Spleen (tissue), 7 donors: ENCODE results near the gene SULT2B1.

Experiments used
- POLR2A ChIP-seq, 3 donors: fragments of 450-650 bp; IDR thresholded peaks; one replicate each; pipeline ENCODE4 v1.5.1; 2017; ENCODE audit warnings: antibody characterized with exemption in 3 of 3, mild to moderate bottlenecking in 1 of 3
- POLR2AphosphoS5 ChIP-seq, 3 donors: sonication (generic); formaldehyde crosslinking; IDR thresholded peaks; one replicate each; pipeline ENCODE4 v1.5.1; 2017; ENCODE audit warnings: antibody characterized with exemption in 3 of 3
- TF ChIP-seq, protein P1 (sequence below), 11 experiments: fragments of 200-600 bp in 7 of 11; fragments of 450-650 bp in 4 of 11; sonication (generic) in 4 of 11; IDR thresholded peaks in 8 of 11; conservative IDR thresholded peaks in 3 of 11; 1 replicate in 7 of 11; 2 replicates in 4 of 11; pipeline versions ENCODE4 v1.4.0 to v1.8.0; 2016 to 2021; ENCODE audit warnings: antibody characterized with exemption in 11 of 11, inconsistent platforms in 4 of 11, mild to moderate bottlenecking in 1 of 11
- donor health status: DM: no; HTN: no; CAD: no; lungs with moderate emphysema.
- donor health status: DM: no; HTN: no; CAD: no.
- donor health status: DM: no; HTN: no; CAD: no.

DNA sequence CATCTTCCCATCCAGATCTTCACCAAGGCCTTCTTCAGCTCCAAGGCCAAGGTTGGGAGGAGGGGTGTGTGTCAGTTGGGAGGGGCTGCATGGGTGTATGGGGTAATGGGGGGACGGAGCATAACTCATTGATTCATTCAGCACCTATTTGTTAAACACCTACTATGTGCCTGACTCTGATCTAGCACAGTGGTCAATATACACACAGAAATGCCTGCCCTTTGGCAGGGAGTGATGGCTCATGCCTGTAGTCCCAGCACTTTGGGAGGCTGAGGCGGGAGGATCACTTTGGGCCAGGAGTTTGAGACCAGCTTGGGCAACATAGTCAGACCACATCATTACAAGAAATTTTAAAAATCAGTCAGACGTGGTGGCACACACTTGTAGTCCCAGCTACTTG lies 35.4 kb downstream of the SULT2B1 start:
- no peak for TF ChIP-seq POLR2A (IDR thresholded peaks at IDR 0.05)
- TF ChIP-seq, protein P1, sequence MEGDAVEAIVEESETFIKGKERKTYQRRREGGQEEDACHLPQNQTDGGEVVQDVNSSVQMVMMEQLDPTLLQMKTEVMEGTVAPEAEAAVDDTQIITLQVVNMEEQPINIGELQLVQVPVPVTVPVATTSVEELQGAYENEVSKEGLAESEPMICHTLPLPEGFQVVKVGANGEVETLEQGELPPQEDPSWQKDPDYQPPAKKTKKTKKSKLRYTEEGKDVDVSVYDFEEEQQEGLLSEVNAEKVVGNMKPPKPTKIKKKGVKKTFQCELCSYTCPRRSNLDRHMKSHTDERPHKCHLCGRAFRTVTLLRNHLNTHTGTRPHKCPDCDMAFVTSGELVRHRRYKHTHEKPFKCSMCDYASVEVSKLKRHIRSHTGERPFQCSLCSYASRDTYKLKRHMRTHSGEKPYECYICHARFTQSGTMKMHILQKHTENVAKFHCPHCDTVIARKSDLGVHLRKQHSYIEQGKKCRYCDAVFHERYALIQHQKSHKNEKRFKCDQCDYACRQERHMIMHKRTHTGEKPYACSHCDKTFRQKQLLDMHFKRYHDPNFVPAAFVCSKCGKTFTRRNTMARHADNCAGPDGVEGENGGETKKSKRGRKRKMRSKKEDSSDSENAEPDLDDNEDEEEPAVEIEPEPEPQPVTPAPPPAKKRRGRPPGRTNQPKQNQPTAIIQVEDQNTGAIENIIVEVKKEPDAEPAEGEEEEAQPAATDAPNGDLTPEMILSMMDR (IDR thresholded peaks at IDR 0.05 in 8 of 11, conservative IDR thresholded peaks at IDR 0.05 in 3 of 11), result no peak
- TF ChIP-seq POLR2AphosphoS5 (IDR thresholded peaks at IDR 0.05), result no peak
